IMR-90 (cell line): ENCODE results near the gene RIMKLA. TPM values are rescaled to one million over a fixed set of nuclear protein-coding genes. Genes with fewer than 3 reads are reported as not detected.

ENCODE experiments used
- ATAC-seq: fragments of 200-7000 bp; cut with Tn5 transposase; 2 replicates; pipeline ENCODE4 v1.9.1; 2020; ENCODE audit warnings: low read depth, mild to moderate bottlenecking, moderate library complexity
- BruUV-seq: library from RNA; stranded (reverse); fragments of 400-500 nt; replicated peaks from 2 replicates; lab custom pipeline; 2021; lab: Mats Ljungman, UMichigan
- CTCF ChIA-PET: fragments of 300-600 bp; formaldehyde crosslinking; extraction: SDS; loops from one replicate; lab custom pipeline; 2021; ENCODE audit warnings: antibody characterized with exemption; lab: Yijun Ruan, JAX
- POLR2A ChIA-PET: fragments of 300-600 bp; sonication (Branson Sonifier 250); formaldehyde crosslinking; loops from one replicate; lab custom pipeline; 2022; ENCODE audit warnings: antibody characterized with exemption; ENCODE audit not compliant: unreplicated experiment; lab: Charles Lee
- DNase-seq: peaks from one replicate; pipeline ENCODE4 v3.0.0; 2013
- H2AFZ ChIP-seq: replicated peaks from 2 replicates; pipeline ENCODE3; 2013; ENCODE audit warnings: low read length, mild to moderate bottlenecking; ENCODE audit not compliant: poor library complexity
- H2AK5ac ChIP-seq: 2 replicates; pipeline ENCODE4 v1.6.1; 2013; ENCODE audit warnings: low read depth, low read length, inconsistent platforms
- H2AK9ac ChIP-seq: replicated peaks from 2 replicates; pipeline ENCODE3; 2013; ENCODE audit warnings: mild to moderate bottlenecking, low read depth, low read length, moderate library complexity; ENCODE audit not compliant: poor library complexity
- H2BK120ac ChIP-seq: 2 replicates; pipeline ENCODE4 v1.6.1; 2013; ENCODE audit warnings: low read depth, low read length, inconsistent platforms
- H2BK15ac ChIP-seq: 3 replicates; pipeline ENCODE4 v1.6.1; 2013; ENCODE audit warnings: low read depth, low read length, inconsistent platforms
- H2BK20ac ChIP-seq: 2 replicates; pipeline ENCODE4 v1.6.1; 2013; ENCODE audit warnings: low read depth, mild to moderate bottlenecking, inconsistent platforms, low read length, moderate library complexity
- H2BK5ac ChIP-seq: 2 replicates; pipeline ENCODE4 v1.6.1; 2013; ENCODE audit warnings: mild to moderate bottlenecking, low read depth, low read length, inconsistent platforms; ENCODE audit not compliant: poor library complexity, severe bottlenecking
- H3K14ac ChIP-seq: replicated peaks from 2 replicates; pipeline ENCODE4 v1.6.1; 2013; ENCODE audit warnings: low read depth, low read length, inconsistent platforms
- H3K18ac ChIP-seq: 2 replicates; pipeline ENCODE4 v1.6.1; 2013; ENCODE audit warnings: low read depth, low read length, control low read depth
- H3K23ac ChIP-seq: 2 replicates; pipeline ENCODE4 v1.6.1; 2013; ENCODE audit warnings: low read depth, low read length, inconsistent platforms
- H3K27ac ChIP-seq: 2 replicates; pipeline ENCODE4 v1.5.1; 2013; ENCODE audit warnings: mild to moderate bottlenecking, control low read depth, low read length; ENCODE audit not compliant: insufficient read depth
- H3K27me3 ChIP-seq: 2 replicates; pipeline ENCODE4 v1.6.1; 2013; ENCODE audit warnings: low read length; ENCODE audit not compliant: control insufficient read depth, insufficient read depth
- H3K36me3 ChIP-seq: 2 replicates; pipeline ENCODE4 v1.6.1; 2013; ENCODE audit warnings: low read length, mixed read lengths; ENCODE audit not compliant: control insufficient read depth, insufficient read depth
- H3K4ac ChIP-seq: 2 replicates; pipeline ENCODE4 v1.6.1; 2013; ENCODE audit warnings: low read depth, low read length, inconsistent platforms
- H3K4me1 ChIP-seq: 2 replicates; pipeline ENCODE4 v1.6.1; 2013; ENCODE audit warnings: low read length, mixed read lengths; ENCODE audit not compliant: control insufficient read depth, insufficient read depth
- H3K4me2 ChIP-seq: 2 replicates; pipeline ENCODE4 v1.6.1; 2013; ENCODE audit warnings: low read depth, mild to moderate bottlenecking, control low read depth, low read length, moderate library complexity
- H3K4me3 ChIP-seq: 2 replicates; pipeline ENCODE4 v1.5.1; 2013; ENCODE audit warnings: low read depth, mild to moderate bottlenecking, control low read depth, low read length, moderate library complexity; ENCODE audit not compliant: insufficient read depth
- H3K56ac ChIP-seq: 2 replicates; pipeline ENCODE4 v1.6.1; 2013; ENCODE audit warnings: low read length, inconsistent platforms; ENCODE audit not compliant: insufficient read depth; ENCODE audit errors: extremely low read depth
- H3K79me1 ChIP-seq, 2 experiments: 2 replicates each; pipeline ENCODE4 v1.6.1; 2013; ENCODE audit warnings: low read length in 2 of 2, inconsistent platforms in 1 of 2, low read depth in 1 of 2
- H3K9ac ChIP-seq: 2 replicates; pipeline ENCODE4 v1.6.1; 2013; ENCODE audit warnings: low read depth, low read length, control low read depth
- H3K9me1 ChIP-seq: 2 replicates; pipeline ENCODE4 v1.6.1; 2013; ENCODE audit warnings: low read length, inconsistent platforms; ENCODE audit not compliant: insufficient read depth
- H3K9me3 ChIP-seq: 2 replicates; pipeline ENCODE4 v1.6.1; 2013; ENCODE audit warnings: low read length; ENCODE audit not compliant: control insufficient read depth, insufficient read depth
- H4K20me1 ChIP-seq: 2 replicates; pipeline ENCODE4 v1.6.1; 2013; ENCODE audit warnings: low read length, inconsistent platforms; ENCODE audit not compliant: insufficient read depth
- H4K5ac ChIP-seq: 2 replicates; pipeline ENCODE4 v1.6.1; 2013; ENCODE audit warnings: mild to moderate bottlenecking, low read depth, low read length, control low read depth
- H4K8ac ChIP-seq, 2 experiments: 2 replicates each; pipeline ENCODE4 v1.6.1; 2013; ENCODE audit warnings: low read depth in 2 of 2, low read length in 2 of 2, control low read depth in 1 of 2, inconsistent platforms in 1 of 2
- H4K91ac ChIP-seq: 2 replicates; pipeline ENCODE4 v1.6.1; 2013; ENCODE audit warnings: low read depth, low read length, inconsistent platforms; ENCODE audit not compliant: insufficient read depth
- CHD1 ChIP-seq: IDR thresholded peaks from 2 replicates; pipeline ENCODE4 v1.6.1; 2012; ENCODE audit warnings: low read depth, low read length, improper control_type of control experiment
- MAZ ChIP-seq: IDR thresholded peaks from 2 replicates; pipeline ENCODE4 v1.6.1; 2012; ENCODE audit warnings: low read depth, mild to moderate bottlenecking, low read length, improper control_type of control experiment, moderate library complexity, borderline replicate concordance
- USF2 ChIP-seq: fragments of 150-350 bp; IDR thresholded peaks from 2 replicates; pipeline ENCODE4 v1.6.1; 2017; ENCODE audit warnings: mild to moderate bottlenecking, antibody characterized with exemption, low read length, low read depth
- WGBS, 2 experiments: methylation state at CpG; one replicate each; pipeline versions ENCODE4 v1.1.5 to v1.1.7; 2013; ENCODE audit warnings: missing lambda C conversion rate in 2 of 2; ENCODE audit not compliant: insufficient read length in 1 of 2; ENCODE audit errors: extremely low coverage in 2 of 2; 5-methylcytosine and 5-hydroxymethylcytosine counted together
- dilution Hi-C: fragments of 300-500 bp; cut with HindIII; formaldehyde crosslinking; loops from one replicate; pipeline ENCODE4 v1.14.3; 2018; ENCODE audit warnings: low sequenced_read_pairs; ENCODE audit not compliant: unreplicated experiment
- in situ Hi-C: fragments of 300-500 bp; cut with MboI; formaldehyde crosslinking; loops from 3 replicates; pipeline ENCODE4 v1.14.3; 2019; ENCODE audit warnings: low sequenced_read_pairs, inconsistent platforms, mixed read lengths
- intact Hi-C: fragments of 100-400 bp; cut with micrococcal nuclease; formaldehyde crosslinking; loops from 2 replicates; pipeline ENCODE4 v1.10.0; 2022
- polyA plus RNA-seq, 3 experiments: library from polyadenylated mRNA; depleted of rRNA; stranded (reverse); fragments of >200 nt; gene quantifications; 2 replicates each; pipeline ENCODE4 v1.2.3, GENCODE V29; 2012; ENCODE audit warnings: low replicate concordance in 1 of 3
- total RNA-seq: library from RNA; depleted of rRNA; stranded (reverse); fragments of >200 nt; gene quantifications from 2 replicates; pipeline ENCODE4 v1.2.3, GENCODE V29; 2012

Gene RIMKLA
- total and polyA plus RNA-seq, 2 of the 4 experiments (the other 2 are of a cell fraction) = not detected

- Histone ChIP-seq H4K91ac (no peak overlapping the region), H2BK120ac (no peak overlapping the region), H3K27me3 (no peaks in the 10 kb centered on the region; the same call in 1 of the 2 replicates), H2AK5ac (no peak overlapping the region), H3K79me1 (peaks cover 7 to 9% of the 10 kb centered on the region in 2 experiments), H2BK5ac (no peak overlapping the region), H3K9ac (no peak overlapping the region), H3K23ac (no peak overlapping the region), H4K8ac (no peak overlapping the region), H3K27ac (no peak overlapping the region), H3K4ac (no peak overlapping the region), H3K36me3 (no peaks in the 10 kb centered on the region), H4K5ac (no peak overlapping the region), H2AK9ac (no peak overlapping the region), H4K20me1 (no peaks in the 10 kb centered on the region), H3K14ac (no peak overlapping the region), H2BK15ac (no peak overlapping the region), H3K9me1 (0 out of 2 replicates have a peak, but pooled peaks cover 3% of the 10 kb centered on the region), H3K56ac (no peak overlapping the region), H3K18ac (no peak overlapping the region), H3K4me2 (no peak overlapping the region), H3K4me1 (peaks cover 2% of the 10 kb centered on the region), H3K4me3 (no peak overlapping the region), H2BK20ac (no peak overlapping the region), H3K9me3 (no peaks in the 10 kb centered on the region), H2AFZ (no peak overlapping the region)
- no TSS peak for BruUV-seq
- in situ Hi-C loops = no loop called here
- POLR2A ChIA-PET = no interaction called here
- intact Hi-C loops = loop anchor here (5.0 kb wide), 1 partner anchor 196 kb away; the partner anchor contains the start of gene PPIH
- DNase-seq (no peak), ATAC-seq (no peak)
- CTCF ChIA-PET = interaction anchor here (0.6 kb wide), 1 partner anchor 353 kb away, joined by 4 read pairs; no protein-coding TSS in a partner anchor
- WGBS, 2 experiments = no CpG with 5 or more reads among the region's 2 CpGs
- no peak for TF ChIP-seq MAZ
- TF ChIP-seq CHD1 = no peak
- no peak for TF ChIP-seq USF2
- dilution Hi-C loops = no loop called here
Observed at GRCh38 chr1:42461196-42461595, 80.6 kb downstream of the RIMKLA start.
